Cardiac muscle cell (in vitro differentiated cells and primary cell): ENCODE data around the gene GSTM3. TPM values are rescaled to one million over a fixed set of nuclear protein-coding genes. Genes with fewer than 3 reads are reported as not detected.

ENCODE experiments used
- DNase-seq, 2 donors: peaks; one replicate each; pipeline versions ENCODE4 v3.0.0 to v3.0.0-alpha.2; 2010 to 2017; ENCODE audit warnings: low read depth in 1 of 2, low spot score in 1 of 2
- H3K27ac ChIP-seq: fragments of 200-600 bp; sonication (generic); 2 replicates; pipeline ENCODE4 v1.5.1; 2016
- H3K27me3 ChIP-seq: fragments of 200-600 bp; sonication (generic); 2 replicates; pipeline ENCODE4 v1.6.0; 2016; ENCODE audit warnings: control low read depth
- H3K36me3 ChIP-seq: fragments of 200-600 bp; sonication (generic); 2 replicates; pipeline ENCODE4 v1.5.1; 2016; ENCODE audit warnings: control low read depth
- H3K4me1 ChIP-seq: fragments of 200-600 bp; sonication (generic); 2 replicates; pipeline ENCODE4 v1.8.1; 2017; ENCODE audit warnings: low read depth, mild to moderate bottlenecking, mixed run types
- H3K4me3 ChIP-seq: fragments of 200-600 bp; sonication (generic); 2 replicates; pipeline ENCODE4 v1.5.1; 2016; ENCODE audit warnings: mild to moderate bottlenecking
- H3K9me3 ChIP-seq: fragments of 200-600 bp; sonication (generic); 2 replicates; pipeline ENCODE4 v1.5.1; 2017; ENCODE audit warnings: low read depth, mild to moderate bottlenecking, control low read depth
- CTCF ChIP-seq: IDR thresholded peaks from 2 replicates; pipeline ENCODE4 v1.5.1; 2012; ENCODE audit warnings: low read depth, mild to moderate bottlenecking, low read length
- polyA plus RNA-seq: library from polyadenylated mRNA; unstranded; fragments of >200 nt; fragmentation: Nextera tagmentation; extraction: Ambion mirVana; gene quantifications from 2 replicates; pipeline ENCODE4 v1.2.1, GENCODE V29; 2016
- total RNA-seq: library from RNA; depleted of rRNA; stranded (reverse); fragments of >200 nt; gene quantifications from 2 replicates; pipeline ENCODE4 v1.2.3, GENCODE V29; 2016

The GSTM3 gene
- total and polyA plus RNA-seq, 2 experiments from 2014 or later = 65.8 to 139 TPM

GRCh38 chr1:109730666-109731065 is 10.2 kb downstream of the GSTM3 start:
- no peaks in the 10 kb centered on the region for H3K36me3 ChIP-seq
- no peaks in the 10 kb centered on the region for H3K9me3 ChIP-seq
- no peak overlapping the region for H3K27ac ChIP-seq
- no peaks in the 10 kb centered on the region for H3K4me1 ChIP-seq
- H3K27me3 ChIP-seq = no peaks in the 10 kb centered on the region
- no peak for DNase-seq
- H3K4me3 ChIP-seq = no peak overlapping the region
- no peak for TF ChIP-seq CTCF

- Histone ChIP-seq H3K36me3 (no peaks in the 10 kb centered on the region), H3K9me3 (no peaks in the 10 kb centered on the region), H3K4me3 (no peak overlapping the region), H3K27me3 (no peaks in the 10 kb centered on the region), H3K27ac (no peak overlapping the region), H3K4me1 (no peaks in the 10 kb centered on the region)
- no peak for DNase-seq
- TF ChIP-seq CTCF = no peak
Measured at GRCh38 chr1:109728870-109729269, 12.0 kb downstream of the GSTM3 start.

- no peaks in the 10 kb centered on the region for H3K27me3 ChIP-seq
- H3K4me1 ChIP-seq = no peaks in the 10 kb centered on the region
- H3K27ac ChIP-seq = no peak overlapping the region
- TF ChIP-seq CTCF = no peak
- no peaks in the 10 kb centered on the region for H3K9me3 ChIP-seq
- no peaks in the 10 kb centered on the region for H3K36me3 ChIP-seq
- no peak overlapping the region for H3K4me3 ChIP-seq
- no peak for DNase-seq
Measured at GRCh38 chr1:109726728-109727373, 14.0 kb downstream of the GSTM3 start.

DNA sequence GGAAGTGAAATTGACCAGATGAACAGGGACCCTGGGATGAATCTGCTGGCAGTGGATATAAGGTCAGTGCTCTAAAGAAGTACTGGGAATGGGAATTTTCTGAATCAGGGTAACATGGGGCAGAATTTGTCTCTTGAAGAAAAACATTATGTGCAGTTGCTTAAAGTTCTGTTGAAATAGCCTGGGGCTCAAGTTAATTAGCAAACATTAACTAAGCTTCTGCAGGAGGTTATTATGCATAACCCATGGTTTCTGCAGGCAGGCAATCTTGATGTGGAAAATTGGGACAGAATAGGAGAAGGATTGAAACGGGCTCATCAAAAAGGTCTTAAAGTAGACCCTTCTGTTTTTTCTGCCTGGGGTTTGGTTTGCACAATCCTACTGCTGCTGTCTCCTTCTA is 14.8 kb downstream of the GSTM3 start:
- Histone ChIP-seq H3K27me3 (no peaks in the 10 kb centered on the region), H3K4me1 (no peaks in the 10 kb centered on the region), H3K36me3 (no peaks in the 10 kb centered on the region), H3K9me3 (no peaks in the 10 kb centered on the region), H3K27ac (no peak overlapping the region), H3K4me3 (no peak overlapping the region)
- no peak for TF ChIP-seq CTCF
- DNase-seq = no peak

- no peaks in the 10 kb centered on the region for H3K9me3 ChIP-seq
- H3K27me3 ChIP-seq = no peaks in the 10 kb centered on the region
- no peak for TF ChIP-seq CTCF
- H3K27ac ChIP-seq = no peak overlapping the region
- no peaks in the 10 kb centered on the region for H3K4me1 ChIP-seq
- H3K4me3 ChIP-seq = no peak overlapping the region
- no peak for DNase-seq
- H3K36me3 ChIP-seq = no peaks in the 10 kb centered on the region
Measured at GRCh38 chr1:109725510-109725909, 15.3 kb downstream of the GSTM3 start.
